Measurements from ENCODE around the gene PHACTR2.

Gene PHACTR2

DNA sequence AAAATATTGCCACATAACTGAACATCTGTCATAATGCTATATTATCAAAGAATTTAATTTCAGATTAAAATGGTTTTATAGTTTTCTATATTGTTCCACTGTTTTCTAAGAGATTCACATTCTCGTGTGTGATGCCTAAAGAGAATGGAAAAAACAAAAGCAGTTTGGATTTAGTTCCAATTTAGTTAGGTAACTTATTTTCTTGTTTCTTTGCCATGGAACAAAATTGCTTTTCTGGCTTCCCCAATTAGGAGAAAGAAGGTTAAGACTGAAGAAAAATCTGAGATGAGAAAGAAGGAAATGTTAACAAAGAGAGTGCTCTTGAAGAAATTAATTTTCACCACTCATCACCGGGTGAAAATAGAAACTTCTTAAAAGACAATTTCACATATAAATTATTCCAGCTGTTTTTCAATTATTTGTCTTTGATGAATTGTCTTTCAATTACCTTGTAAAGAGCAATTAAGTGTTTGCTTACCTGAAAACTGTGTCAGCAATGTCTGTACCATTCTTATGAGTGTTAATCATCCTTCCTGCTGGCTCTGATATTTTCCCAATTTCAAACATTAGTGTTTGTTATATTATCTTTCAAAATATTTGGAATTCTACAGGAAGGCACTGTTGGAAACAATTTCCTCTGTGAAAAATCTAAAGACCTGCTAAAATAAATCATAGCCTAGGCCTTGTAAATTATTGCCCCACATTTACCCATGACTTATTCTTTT is 19.5 kb downstream of the PHACTR2 start:
- H3K4me1 ChIP-seq (ENCODE audit: insufficient read depth, poor library complexity, severe bottlenecking), result peaks cover 28% of the 10 kb centered on the region
- no peak overlapping the region for H3K4me3 ChIP-seq (ENCODE audit: severe bottlenecking)
- no peaks in the 10 kb centered on the region for H3K36me3 ChIP-seq (ENCODE audit: low read depth)
- no peaks in the 10 kb centered on the region for H3K27me3 ChIP-seq (ENCODE audit: insufficient read depth, poor library complexity, severe bottlenecking)
- peak overlapping the region; percentile 35 for H3K27ac ChIP-seq (ENCODE audit: poor library complexity, severe bottlenecking)
- no peaks in the 10 kb centered on the region for H3K9me3 ChIP-seq (ENCODE audit: severe bottlenecking)
- DNase-seq (ENCODE audit: low spot score) (no peak), ATAC-seq (ENCODE audit: low read depth) (peak; percentile 50)
- TF ChIP-seq, protein P1, sequence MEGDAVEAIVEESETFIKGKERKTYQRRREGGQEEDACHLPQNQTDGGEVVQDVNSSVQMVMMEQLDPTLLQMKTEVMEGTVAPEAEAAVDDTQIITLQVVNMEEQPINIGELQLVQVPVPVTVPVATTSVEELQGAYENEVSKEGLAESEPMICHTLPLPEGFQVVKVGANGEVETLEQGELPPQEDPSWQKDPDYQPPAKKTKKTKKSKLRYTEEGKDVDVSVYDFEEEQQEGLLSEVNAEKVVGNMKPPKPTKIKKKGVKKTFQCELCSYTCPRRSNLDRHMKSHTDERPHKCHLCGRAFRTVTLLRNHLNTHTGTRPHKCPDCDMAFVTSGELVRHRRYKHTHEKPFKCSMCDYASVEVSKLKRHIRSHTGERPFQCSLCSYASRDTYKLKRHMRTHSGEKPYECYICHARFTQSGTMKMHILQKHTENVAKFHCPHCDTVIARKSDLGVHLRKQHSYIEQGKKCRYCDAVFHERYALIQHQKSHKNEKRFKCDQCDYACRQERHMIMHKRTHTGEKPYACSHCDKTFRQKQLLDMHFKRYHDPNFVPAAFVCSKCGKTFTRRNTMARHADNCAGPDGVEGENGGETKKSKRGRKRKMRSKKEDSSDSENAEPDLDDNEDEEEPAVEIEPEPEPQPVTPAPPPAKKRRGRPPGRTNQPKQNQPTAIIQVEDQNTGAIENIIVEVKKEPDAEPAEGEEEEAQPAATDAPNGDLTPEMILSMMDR (IDR thresholded peaks at IDR 0.05; ENCODE audit: poor library complexity, severe bottlenecking), result no peak

DNA sequence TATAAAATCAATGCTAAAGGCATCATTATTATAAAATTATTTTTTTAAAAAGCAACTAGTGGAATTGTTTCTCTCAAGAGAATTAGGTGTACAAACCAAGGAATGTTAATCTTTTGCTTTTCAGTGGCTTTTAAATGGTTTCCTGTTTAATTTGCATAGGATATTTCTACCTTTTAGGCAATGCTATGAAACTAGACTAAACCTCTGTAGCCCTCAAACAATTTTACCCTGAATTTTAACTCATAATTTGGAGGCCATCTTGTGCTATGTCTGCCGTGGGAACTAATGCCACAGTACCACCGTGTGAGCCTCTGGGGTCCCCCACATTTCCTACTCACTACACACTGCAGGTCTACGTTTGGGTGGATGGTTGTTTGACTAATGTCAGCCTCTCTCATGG is 20.6 kb downstream of the PHACTR2 start:
- no peaks in the 10 kb centered on the region for H3K36me3 ChIP-seq (ENCODE audit: low read depth)
- no peak overlapping the region for H3K4me3 ChIP-seq (ENCODE audit: severe bottlenecking)
- ATAC-seq (ENCODE audit: low read depth) (no peak), DNase-seq (ENCODE audit: low spot score) (no peak)
- H3K4me1 ChIP-seq (ENCODE audit: insufficient read depth, poor library complexity, severe bottlenecking), result peaks cover 28% of the 10 kb centered on the region
- no peaks in the 10 kb centered on the region for H3K9me3 ChIP-seq (ENCODE audit: severe bottlenecking)
- H3K27ac ChIP-seq (ENCODE audit: poor library complexity, severe bottlenecking), result no peak overlapping the region
- H3K27me3 ChIP-seq (ENCODE audit: insufficient read depth, poor library complexity, severe bottlenecking), result no peaks in the 10 kb centered on the region
- TF ChIP-seq, protein P1 (IDR thresholded peaks at IDR 0.05; ENCODE audit: poor library complexity, severe bottlenecking), result no peak

GRCh38 chr6:143698759-143699429 is 21.1 kb downstream of the PHACTR2 start:
- TF ChIP-seq, protein P1 (IDR thresholded peaks at IDR 0.05; ENCODE audit: poor library complexity, severe bottlenecking), result no peak

DNA sequence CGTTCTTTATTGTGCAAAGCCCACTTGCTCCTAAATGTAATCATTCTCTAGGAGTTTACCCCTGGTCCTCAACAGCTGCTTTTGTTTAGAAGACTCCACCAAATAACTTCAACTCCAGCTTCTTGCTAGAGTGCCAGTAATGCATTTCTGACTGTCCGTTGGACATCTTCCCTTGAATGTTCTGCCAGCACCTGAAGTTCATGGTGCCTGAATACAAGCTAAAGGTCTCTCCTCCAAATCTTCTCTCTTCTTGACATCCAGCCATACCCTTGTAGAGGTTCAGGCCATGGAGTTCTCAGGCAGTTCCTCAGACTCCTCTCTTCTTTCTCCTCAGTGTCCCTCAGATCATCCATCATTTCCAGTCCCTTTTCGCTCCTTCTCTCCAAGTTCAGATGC is 21.7 kb downstream of the PHACTR2 start:
- H3K4me3 ChIP-seq (ENCODE audit: severe bottlenecking), result no peak overlapping the region
- no peaks in the 10 kb centered on the region for H3K9me3 ChIP-seq (ENCODE audit: severe bottlenecking)
- peaks cover 22% of the 10 kb centered on the region for H3K4me1 ChIP-seq (ENCODE audit: insufficient read depth, poor library complexity, severe bottlenecking)
- TF ChIP-seq, protein P1 (IDR thresholded peaks at IDR 0.05; ENCODE audit: poor library complexity, severe bottlenecking), result no peak
- ATAC-seq (ENCODE audit: low read depth), result no peak
- no peak for DNase-seq (ENCODE audit: low spot score)
- no peaks in the 10 kb centered on the region for H3K36me3 ChIP-seq (ENCODE audit: low read depth)
- H3K27me3 ChIP-seq (ENCODE audit: insufficient read depth, poor library complexity, severe bottlenecking), result no peaks in the 10 kb centered on the region
- H3K27ac ChIP-seq (ENCODE audit: poor library complexity, severe bottlenecking), result no peak overlapping the region

More at GRCh38 chr6:143698759-143699429, 21.1 kb downstream of the PHACTR2 start:
- H3K9me3 ChIP-seq (ENCODE audit: severe bottlenecking), result no peaks in the 10 kb centered on the region
- H3K27ac ChIP-seq (ENCODE audit: poor library complexity, severe bottlenecking), result no peak overlapping the region
- peaks cover 27% of the 10 kb centered on the region for H3K4me1 ChIP-seq (ENCODE audit: insufficient read depth, poor library complexity, severe bottlenecking)
- no peak for ATAC-seq (ENCODE audit: low read depth)
- no peaks in the 10 kb centered on the region for H3K27me3 ChIP-seq (ENCODE audit: insufficient read depth, poor library complexity, severe bottlenecking)
- no peak overlapping the region for H3K4me3 ChIP-seq (ENCODE audit: severe bottlenecking)
- DNase-seq (ENCODE audit: low spot score), result no peak
- no peaks in the 10 kb centered on the region for H3K36me3 ChIP-seq (ENCODE audit: low read depth)
